Fibroblast of pulmonary artery (primary cell): ENCODE results near the gene ICAM1.

Experiments
- DNase-seq: peaks from one replicate; pipeline ENCODE4 v3.0.0-alpha.2; 2010; ENCODE audit warnings: low read depth
- H3K4me3 ChIP-seq: replicated peaks from 2 replicates; pipeline ENCODE4 v1.5.1; 2011; ENCODE audit warnings: low read depth, mild to moderate bottlenecking, control low read depth, low read length, moderate library complexity
- CTCF ChIP-seq: IDR thresholded peaks from 2 replicates; pipeline ENCODE4 v1.5.1; 2011; ENCODE audit warnings: mild to moderate bottlenecking, control low read depth, low read length, inconsistent platforms; ENCODE audit errors: missing control alignments

The ICAM1 gene

GRCh38 chr19:10295305-10295846 lies 24.5 kb downstream of the ICAM1 start:
- H3K4me3 ChIP-seq: no peak overlapping the region
- no peak for TF ChIP-seq CTCF
- no peak for DNase-seq

DNA sequence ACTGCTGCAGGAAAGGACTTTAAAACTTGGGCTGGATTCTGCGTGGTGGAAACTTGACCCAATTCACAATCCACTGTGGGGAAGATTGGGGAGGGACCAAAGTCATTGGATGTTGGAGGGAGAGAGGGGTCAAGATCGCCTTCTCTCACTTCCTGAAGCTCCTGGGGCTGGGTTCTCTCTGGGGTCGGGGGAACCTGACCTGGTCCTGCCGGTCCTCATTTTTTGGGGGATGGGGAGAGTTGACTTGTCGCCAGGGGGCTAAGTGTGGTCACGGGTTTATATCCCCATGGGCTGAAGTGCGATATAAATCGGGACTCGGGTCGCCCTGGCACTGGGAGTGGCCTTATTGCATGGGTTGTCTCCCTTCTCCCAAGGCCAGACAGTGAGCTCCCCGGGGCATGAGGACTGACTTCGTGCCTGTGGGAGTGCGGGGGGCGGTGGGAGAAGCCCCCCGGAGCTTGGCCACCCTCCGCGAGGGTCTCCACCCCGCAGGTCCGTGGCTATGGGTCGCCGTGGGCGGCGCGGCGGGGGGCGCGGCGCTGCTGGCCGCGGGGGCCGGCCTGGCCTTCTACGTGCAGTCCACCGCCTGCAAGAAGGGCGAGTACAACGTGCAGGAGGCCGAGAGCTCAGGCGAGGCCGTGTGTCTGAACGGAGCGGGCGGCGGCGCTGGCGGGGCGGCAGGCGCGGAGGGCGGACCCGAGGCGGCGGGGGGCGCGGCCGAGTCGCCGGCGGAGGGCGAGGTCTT lies 25.1 kb downstream of the ICAM1 start:
- no peak for DNase-seq
- H3K4me3 ChIP-seq: no peak overlapping the region

DNA sequence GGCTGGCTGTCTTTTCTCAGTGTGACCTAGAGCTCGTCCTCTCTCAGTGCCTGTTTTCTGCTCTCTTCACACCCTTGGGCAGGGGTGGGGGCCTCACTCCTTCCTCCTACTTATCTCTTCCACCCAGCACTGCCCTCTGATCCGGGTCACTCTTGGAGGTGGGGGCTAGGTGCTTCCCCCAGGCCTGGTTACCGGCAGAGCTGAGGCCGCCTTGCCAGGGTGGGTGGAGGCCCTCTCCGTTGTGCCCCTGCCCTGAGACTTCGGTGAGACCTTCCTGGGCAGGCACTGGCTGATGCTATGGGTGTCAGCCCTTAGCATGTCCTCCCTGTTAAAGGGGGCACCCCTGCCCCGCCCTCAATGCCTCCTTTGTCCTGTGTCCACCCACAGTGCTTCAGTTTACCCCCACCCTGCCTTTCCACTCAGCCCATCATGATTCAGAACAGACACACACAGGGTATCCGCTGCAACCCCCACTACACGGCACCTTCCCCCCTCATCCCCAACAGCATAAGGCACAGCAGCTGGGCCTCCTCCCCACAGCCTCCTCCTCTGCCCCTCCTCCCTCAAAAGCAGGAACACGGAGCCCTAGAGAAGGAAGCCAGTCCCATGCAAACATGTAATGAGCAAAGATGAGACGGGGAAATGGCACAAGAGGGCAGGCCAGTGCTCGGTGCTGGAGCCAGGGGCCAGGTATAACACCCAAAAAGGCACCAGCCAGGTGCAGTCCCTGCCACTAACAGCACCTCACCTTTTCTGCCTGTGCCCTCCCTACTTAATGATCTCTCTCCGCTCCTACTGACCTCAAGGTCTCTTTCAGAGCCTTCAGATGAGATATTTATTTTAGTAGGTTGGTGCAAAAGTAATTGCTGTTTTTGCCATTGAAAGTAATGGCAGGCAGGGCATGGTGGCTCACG lies 28.9 kb downstream of the ICAM1 start:
- H3K4me3 ChIP-seq: no peak overlapping the region
- no peak for TF ChIP-seq CTCF
- no peak for DNase-seq

More for the DNA sequence above, 25.1 kb downstream of the ICAM1 start:
- TF ChIP-seq CTCF: no peak

GRCh38 chr19:10305139-10305806 lies 34.4 kb downstream of the ICAM1 start:
- no peak for DNase-seq
- no peak for TF ChIP-seq CTCF
- H3K4me3 ChIP-seq: no peak overlapping the region

- DNase-seq: no peak
- no peak overlapping the region for H3K4me3 ChIP-seq
- TF ChIP-seq CTCF: no peak
Measured at GRCh38 chr19:10306327-10306726, 35.4 kb downstream of the ICAM1 start.

DNA sequence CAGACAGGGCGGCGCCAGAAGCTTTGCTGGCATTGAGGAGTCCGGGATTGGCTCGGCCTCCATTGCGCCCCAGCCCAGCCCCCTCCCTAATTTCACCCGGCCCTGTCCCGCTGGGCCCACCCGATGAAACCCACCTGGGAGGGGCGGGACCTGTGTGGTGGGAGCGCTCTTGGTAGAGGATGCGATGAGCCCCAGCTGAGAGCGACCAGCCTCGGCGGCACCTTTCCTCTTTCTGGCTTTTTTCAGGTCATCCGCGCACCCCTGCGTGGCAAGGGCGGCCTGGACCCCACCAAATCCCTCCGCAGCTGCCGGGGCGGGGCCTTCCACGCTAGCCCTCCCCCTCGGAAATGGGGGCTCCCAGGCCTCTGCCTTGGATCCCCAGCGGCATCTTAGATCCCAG lies 38.5 kb downstream of the ICAM1 start, which contains the start of gene ZGLP1:
Gene ZGLP1, minus strand, starts transcription at position 393 of the 400 bp plus-strand sequence.
- no peak for TF ChIP-seq CTCF
- DNase-seq: no peak

More for the DNA sequence above, 38.5 kb downstream of the ICAM1 start, which contains the start of gene ZGLP1:
- H3K4me3 ChIP-seq: no peak within 1 kb of the TSS
